Right lobe of liver (tissue), 4 donors: ENCODE data around the gene CCDC186.

ENCODE experiments used
- POLR2A ChIP-seq: fragments of 450-650 bp; IDR thresholded peaks from one replicate; pipeline ENCODE4 v1.6.1; 2017; ENCODE audit warnings: antibody characterized with exemption, mild to moderate bottlenecking
- TF ChIP-seq, protein P1 (sequence below), 4 donors: fragments of 200-600 bp in 3 of 4; fragments of 450-650 bp in 1 of 4; IDR thresholded peaks; one replicate each; pipeline versions ENCODE4 v1.5.1 to v1.8.0; 2016 to 2022; ENCODE audit warnings: antibody characterized with exemption in 4 of 4, mild to moderate bottlenecking in 2 of 4
- donor health status: DM: no; HTN: no; CAD: no.
- donor health status: DM: no; HTN: no; CAD: no.
- donor health status: DM: no; HTN: yes; CAD: no.

DNA sequence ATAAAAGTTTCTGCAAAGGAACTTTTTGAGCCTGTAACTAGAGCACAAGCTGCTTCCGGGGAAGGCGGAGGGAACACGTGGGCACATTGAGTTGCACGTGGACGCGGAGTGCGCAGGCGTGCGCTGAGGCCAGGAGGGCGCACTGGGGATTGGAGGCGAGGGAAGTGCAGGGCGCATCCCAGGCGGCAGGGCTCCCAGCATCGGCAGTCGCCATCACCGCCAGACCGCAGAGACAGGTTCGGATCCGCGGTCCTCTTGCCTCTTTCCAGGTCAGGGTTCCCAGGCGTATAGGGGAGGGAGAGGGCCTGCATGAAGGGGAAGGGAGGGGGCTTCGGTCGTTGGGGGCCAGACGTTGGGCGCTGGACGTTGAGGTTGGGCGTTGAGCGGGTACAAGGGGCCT, 5.1 kb upstream of the CCDC186 start, which contains the start of gene TDRD1:
- TF ChIP-seq, protein P1, sequence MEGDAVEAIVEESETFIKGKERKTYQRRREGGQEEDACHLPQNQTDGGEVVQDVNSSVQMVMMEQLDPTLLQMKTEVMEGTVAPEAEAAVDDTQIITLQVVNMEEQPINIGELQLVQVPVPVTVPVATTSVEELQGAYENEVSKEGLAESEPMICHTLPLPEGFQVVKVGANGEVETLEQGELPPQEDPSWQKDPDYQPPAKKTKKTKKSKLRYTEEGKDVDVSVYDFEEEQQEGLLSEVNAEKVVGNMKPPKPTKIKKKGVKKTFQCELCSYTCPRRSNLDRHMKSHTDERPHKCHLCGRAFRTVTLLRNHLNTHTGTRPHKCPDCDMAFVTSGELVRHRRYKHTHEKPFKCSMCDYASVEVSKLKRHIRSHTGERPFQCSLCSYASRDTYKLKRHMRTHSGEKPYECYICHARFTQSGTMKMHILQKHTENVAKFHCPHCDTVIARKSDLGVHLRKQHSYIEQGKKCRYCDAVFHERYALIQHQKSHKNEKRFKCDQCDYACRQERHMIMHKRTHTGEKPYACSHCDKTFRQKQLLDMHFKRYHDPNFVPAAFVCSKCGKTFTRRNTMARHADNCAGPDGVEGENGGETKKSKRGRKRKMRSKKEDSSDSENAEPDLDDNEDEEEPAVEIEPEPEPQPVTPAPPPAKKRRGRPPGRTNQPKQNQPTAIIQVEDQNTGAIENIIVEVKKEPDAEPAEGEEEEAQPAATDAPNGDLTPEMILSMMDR (IDR thresholded peaks at IDR 0.05), result no peak
- TF ChIP-seq POLR2A, result no peak
